IMR-90 (cell line): ENCODE data around the gene TCOF1.

ENCODE experiments used
- CEBPB ChIP-seq: IDR thresholded peaks from 2 replicates; pipeline ENCODE4 v1.6.1; 2012; ENCODE audit warnings: low read depth, low read length, improper control_type of control experiment
- CHD1 ChIP-seq: IDR thresholded peaks from 2 replicates; pipeline ENCODE4 v1.6.1; 2012; ENCODE audit warnings: low read depth, low read length, improper control_type of control experiment
- CTCF ChIP-seq: conservative IDR thresholded peaks from 2 replicates; pipeline ENCODE4 v1.5.1; 2012; ENCODE audit warnings: mild to moderate bottlenecking, low read depth, low read length, improper control_type of control experiment
- MXI1 ChIP-seq: IDR thresholded peaks from 2 replicates; pipeline ENCODE4 v1.6.1; 2012; ENCODE audit warnings: low read depth, mild to moderate bottlenecking, low read length, moderate library complexity, borderline replicate concordance
- POLR2A ChIP-seq: IDR thresholded peaks from 2 replicates; pipeline ENCODE4 v1.6.1; 2012; ENCODE audit warnings: mild to moderate bottlenecking, low read depth, low read length

- no peak for TF ChIP-seq CEBPB
- no peak for TF ChIP-seq MXI1
- TF ChIP-seq POLR2A = no peak
- TF ChIP-seq CTCF = no peak
- no peak for TF ChIP-seq CHD1
Observed at GRCh38 chr5:150368526-150368925, 11.0 kb downstream of the TCOF1 start.
